ENCODE data around the gene SPECC1. TPM values are rescaled to one million over a fixed set of nuclear protein-coding genes. Genes with fewer than 3 reads are reported as not detected.
A peak's percentile ranks its signal among the peaks of the same experiment; 100 is the strongest.

Gene SPECC1
- polyA plus RNA-seq, 1 experiment, result 56.4 TPM

DNA sequence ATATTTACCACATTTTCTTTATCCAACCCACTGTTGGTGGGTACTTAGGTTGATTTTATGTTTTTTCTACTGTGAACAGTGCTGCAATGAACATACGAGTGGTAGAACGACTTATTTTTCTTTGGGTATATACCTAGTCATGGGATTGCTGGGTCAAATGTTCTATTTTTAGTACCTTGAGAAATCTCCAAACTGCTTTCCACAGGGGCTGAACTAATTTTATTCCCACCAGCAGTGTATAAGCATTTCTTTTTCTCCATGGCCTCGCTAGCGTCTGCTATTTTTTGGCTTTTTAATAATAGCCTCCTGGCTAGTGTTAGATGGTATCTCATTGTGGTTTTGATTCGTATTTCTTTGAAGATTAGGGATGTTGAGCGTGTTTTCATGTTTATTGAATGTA, 255.8 kb downstream of the SPECC1 start:
- Histone ChIP-seq H3K4me3 (ENCODE audit: low read depth, low read length) (no peak overlapping the region), H3K27ac (ENCODE audit: low read depth, low read length) (no peak overlapping the region), H3K9me3 (ENCODE audit: control insufficient read depth, insufficient read depth, low read length) (no peaks in the 10 kb centered on the region), H3K27me3 (ENCODE audit: control insufficient read depth, insufficient read depth, low read length) (no peaks in the 10 kb centered on the region)
- no peak for DNase-seq (ENCODE audit: low read depth, low spot score)
- CTCF ChIA-PET, result interaction anchor here (0.5 to 0.6 kb wide), 2 partner anchors 21 to 443 kb away, joined by 4 to 8 read pairs; no protein-coding TSS in a partner anchor
- TF ChIP-seq, protein P1, sequence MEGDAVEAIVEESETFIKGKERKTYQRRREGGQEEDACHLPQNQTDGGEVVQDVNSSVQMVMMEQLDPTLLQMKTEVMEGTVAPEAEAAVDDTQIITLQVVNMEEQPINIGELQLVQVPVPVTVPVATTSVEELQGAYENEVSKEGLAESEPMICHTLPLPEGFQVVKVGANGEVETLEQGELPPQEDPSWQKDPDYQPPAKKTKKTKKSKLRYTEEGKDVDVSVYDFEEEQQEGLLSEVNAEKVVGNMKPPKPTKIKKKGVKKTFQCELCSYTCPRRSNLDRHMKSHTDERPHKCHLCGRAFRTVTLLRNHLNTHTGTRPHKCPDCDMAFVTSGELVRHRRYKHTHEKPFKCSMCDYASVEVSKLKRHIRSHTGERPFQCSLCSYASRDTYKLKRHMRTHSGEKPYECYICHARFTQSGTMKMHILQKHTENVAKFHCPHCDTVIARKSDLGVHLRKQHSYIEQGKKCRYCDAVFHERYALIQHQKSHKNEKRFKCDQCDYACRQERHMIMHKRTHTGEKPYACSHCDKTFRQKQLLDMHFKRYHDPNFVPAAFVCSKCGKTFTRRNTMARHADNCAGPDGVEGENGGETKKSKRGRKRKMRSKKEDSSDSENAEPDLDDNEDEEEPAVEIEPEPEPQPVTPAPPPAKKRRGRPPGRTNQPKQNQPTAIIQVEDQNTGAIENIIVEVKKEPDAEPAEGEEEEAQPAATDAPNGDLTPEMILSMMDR (IDR thresholded peaks at IDR 0.05; ENCODE audit: low read depth, low read length), result no peak
- POLR2A ChIA-PET, result no interaction called here

DNA sequence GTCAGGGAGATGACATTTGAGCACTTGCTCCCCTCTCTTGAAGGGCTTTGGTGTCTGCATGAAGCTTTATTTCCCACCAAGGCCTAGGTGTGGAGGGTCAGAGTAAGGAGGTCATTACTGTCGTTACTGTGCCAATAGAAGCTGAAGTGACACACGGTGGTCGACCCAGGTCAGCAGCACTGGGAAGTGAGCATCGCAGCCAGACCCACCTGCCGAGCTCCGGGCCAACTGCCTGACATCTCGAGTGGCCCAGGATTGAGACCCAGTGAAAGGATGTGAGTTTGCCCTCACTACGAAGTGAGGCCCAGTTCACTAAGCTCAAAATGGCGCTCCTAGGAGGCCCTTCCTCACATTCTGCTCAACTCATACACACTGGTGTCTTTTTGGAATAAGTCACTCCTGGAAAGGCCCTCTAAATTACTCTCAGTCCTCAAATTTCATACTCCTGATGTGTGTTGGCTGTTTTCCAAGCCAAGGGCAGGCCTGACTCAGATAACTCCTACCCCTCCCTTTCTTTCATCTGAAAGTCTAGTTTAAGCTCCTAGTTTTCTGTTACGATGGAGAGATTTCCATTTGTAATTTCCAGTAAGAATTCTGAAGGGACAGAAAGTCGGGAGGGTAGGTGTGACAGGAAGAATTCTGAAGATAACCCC, 257.8 kb downstream of the SPECC1 start:
- ChIA-PET POLR2A (interaction anchor here (0.7 kb wide), 1 partner anchor 18 kb away, joined by 4 read pairs; no protein-coding TSS in a partner anchor), CTCF (interaction anchor here (0.6 kb wide), 1 partner anchor 274 kb away, joined by 7 read pairs; no protein-coding TSS in a partner anchor)
- TF ChIP-seq, protein P1 (IDR thresholded peaks at IDR 0.05; ENCODE audit: low read depth, low read length), result no peak
- Histone ChIP-seq H3K27ac (ENCODE audit: low read depth, low read length) (peak overlapping the region; percentile 40), H3K9me3 (ENCODE audit: control insufficient read depth, insufficient read depth, low read length) (no peaks in the 10 kb centered on the region), H3K27me3 (ENCODE audit: control insufficient read depth, insufficient read depth, low read length) (no peaks in the 10 kb centered on the region), H3K4me3 (ENCODE audit: low read depth, low read length) (no peak overlapping the region)
- peak; percentile 60 for DNase-seq (ENCODE audit: low read depth, low spot score)

DNA sequence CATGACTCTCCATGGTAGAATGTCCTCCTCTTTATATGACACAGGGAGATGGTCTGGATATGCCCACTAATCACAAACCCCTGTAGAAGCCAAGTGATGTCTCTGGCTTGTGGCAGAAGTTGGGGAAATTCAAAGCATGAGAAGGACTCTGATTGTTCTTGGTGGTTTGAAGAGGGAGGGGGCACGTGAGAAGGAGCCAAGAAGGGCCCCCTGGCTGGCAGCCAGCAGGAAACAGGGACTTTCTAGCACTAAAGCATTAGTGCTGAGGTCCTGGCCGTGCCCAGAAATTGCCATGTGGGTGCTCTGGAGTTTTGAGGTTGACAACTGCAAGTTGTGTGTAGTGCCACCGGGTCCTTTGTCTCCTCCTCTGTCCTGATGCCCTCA, 258.3 kb downstream of the SPECC1 start:
- ChIA-PET CTCF (interaction anchor here (0.6 kb wide), 1 partner anchor 275 kb away, joined by 7 read pairs; no protein-coding TSS in a partner anchor), POLR2A (interaction anchor here (0.7 kb wide), 1 partner anchor 17 kb away, joined by 4 read pairs; no protein-coding TSS in a partner anchor)
- H3K27ac ChIP-seq (ENCODE audit: low read depth, low read length), result no peak overlapping the region
- TF ChIP-seq, protein P1 (IDR thresholded peaks at IDR 0.05; ENCODE audit: low read depth, low read length), result no peak
- no peaks in the 10 kb centered on the region for H3K9me3 ChIP-seq (ENCODE audit: control insufficient read depth, insufficient read depth, low read length)
- no peak for DNase-seq (ENCODE audit: low read depth, low spot score)
- no peak overlapping the region for H3K4me3 ChIP-seq (ENCODE audit: low read depth, low read length)
- H3K27me3 ChIP-seq (ENCODE audit: control insufficient read depth, insufficient read depth, low read length), result no peaks in the 10 kb centered on the region

DNA sequence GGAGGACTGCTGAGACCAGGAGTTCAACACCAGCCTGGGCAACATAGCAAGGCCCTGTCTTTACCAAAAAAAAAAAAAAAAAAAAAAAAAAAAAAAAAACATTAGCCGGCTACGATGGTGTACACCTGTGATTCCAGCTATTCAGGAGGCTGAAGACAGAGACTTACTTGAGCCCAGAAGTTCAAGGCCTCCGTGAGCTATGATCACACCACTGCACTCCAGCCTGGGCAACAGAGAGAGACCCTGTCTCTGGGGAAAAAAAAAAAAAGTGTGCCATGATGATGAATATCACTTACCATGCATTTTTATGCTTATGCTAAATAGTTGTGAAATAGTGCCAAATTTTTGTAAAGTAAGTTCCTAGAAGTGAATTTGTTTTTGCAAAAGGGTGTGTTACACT, 261.2 kb downstream of the SPECC1 start:
- Histone ChIP-seq H3K4me3 (ENCODE audit: low read depth, low read length) (no peak overlapping the region), H3K27ac (ENCODE audit: low read depth, low read length) (no peak overlapping the region), H3K9me3 (ENCODE audit: control insufficient read depth, insufficient read depth, low read length) (peaks cover 5% of the 10 kb centered on the region; the same call in 1 of the 2 replicates), H3K27me3 (ENCODE audit: control insufficient read depth, insufficient read depth, low read length) (no peaks in the 10 kb centered on the region)
- POLR2A ChIA-PET, result no interaction called here
- TF ChIP-seq, protein P1 (IDR thresholded peaks at IDR 0.05; ENCODE audit: low read depth, low read length), result no peak
- no peak for DNase-seq (ENCODE audit: low read depth, low spot score)
- CTCF ChIA-PET, result no interaction called here

DNA sequence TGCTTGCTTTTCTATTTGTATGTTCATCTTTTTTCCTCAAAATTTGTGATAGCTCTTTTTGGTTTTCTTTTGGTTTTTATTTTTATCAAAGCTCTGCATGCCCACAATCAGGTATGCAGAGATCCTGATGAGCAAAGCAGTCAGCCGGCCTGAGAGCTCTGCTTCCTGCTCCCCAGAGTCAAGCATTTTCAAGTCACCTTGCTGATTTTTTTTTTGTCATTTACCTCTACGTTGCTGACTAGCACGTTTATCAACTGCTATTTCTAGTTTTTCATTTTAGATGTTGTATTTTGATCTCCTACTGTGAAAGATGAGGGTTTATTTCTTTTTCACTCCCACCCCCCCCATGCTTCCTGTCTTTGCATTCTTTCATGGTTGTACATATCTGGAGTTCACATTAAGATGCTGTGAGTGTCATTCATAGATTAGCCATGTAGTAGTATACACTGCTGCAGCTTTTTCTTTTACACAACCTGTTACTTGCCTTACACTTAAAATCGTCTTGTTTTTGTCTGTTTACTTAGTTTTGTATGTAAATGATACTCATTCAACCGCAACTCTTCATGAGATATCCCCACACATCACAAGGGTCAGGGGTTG, 262.0 kb downstream of the SPECC1 start:
- H3K9me3 ChIP-seq (ENCODE audit: control insufficient read depth, insufficient read depth, low read length), result peaks cover 5% of the 10 kb centered on the region; the same call in 1 of the 2 replicates
- TF ChIP-seq, protein P1 (IDR thresholded peaks at IDR 0.05; ENCODE audit: low read depth, low read length), result no peak
- H3K4me3 ChIP-seq (ENCODE audit: low read depth, low read length), result no peak overlapping the region
- H3K27ac ChIP-seq (ENCODE audit: low read depth, low read length), result no peak overlapping the region
- POLR2A ChIA-PET, result interaction anchor here (0.7 kb wide), 1 partner anchor 150 kb away, joined by 3 read pairs; no protein-coding TSS in a partner anchor
- CTCF ChIA-PET, result interaction anchor here (0.6 kb wide), 1 partner anchor 722 kb away, joined by 6 read pairs; no protein-coding TSS in a partner anchor
- H3K27me3 ChIP-seq (ENCODE audit: control insufficient read depth, insufficient read depth, low read length), result no peaks in the 10 kb centered on the region
- DNase-seq (ENCODE audit: low read depth, low spot score), result no peak

Measured in AG04450 (cell line).